Endothelial cell of umbilical vein (primary cell): ENCODE results near the gene HNRNPLL. TPM values are rescaled to one million over a fixed set of nuclear protein-coding genes. Genes with fewer than 3 reads are reported as not detected.

Source experiments
- BruUV-seq: library from RNA; stranded (reverse); fragments of 400-500 nt; replicated peaks from 2 replicates; lab custom pipeline; 2021; lab: Mats Ljungman, UMichigan
- CTCF ChIA-PET: fragments of 300-600, 350-600 bp; sonication (Branson Sonifier 250); formaldehyde crosslinking; loops from one replicate; lab custom pipeline; 2021; ENCODE audit warnings: antibody characterized with exemption, inconsistent platforms; lab: Charles Lee
- POLR2A ChIA-PET: fragments of 300-600, 350-600 bp; sonication (Branson Sonifier 250); formaldehyde crosslinking; loops from one replicate; lab custom pipeline; 2021; ENCODE audit warnings: antibody characterized with exemption, inconsistent platforms; lab: Charles Lee
- DNase-seq: peaks from one replicate; pipeline ENCODE4 v3.0.0-alpha.2; 2011; ENCODE audit warnings: low read depth, low spot score
- FAIRE-seq: peaks from 2 replicates; lab custom pipeline; 2011; peaks lifted over from hg19 to GRCh38; lab: Jason Lieb, UNC
- H2AFZ ChIP-seq: 2 replicates; pipeline ENCODE4 v1.6.0; 2012; ENCODE audit warnings: low read depth, low read length, control low read depth, inconsistent platforms
- H3K27ac ChIP-seq: 2 replicates; pipeline ENCODE4 v1.5.1; 2011; ENCODE audit warnings: low read depth, mild to moderate bottlenecking, control low read depth, low read length, moderate library complexity; ENCODE audit not compliant: insufficient read depth
- H3K27me3 ChIP-seq, 2 experiments: 2 replicates each; pipeline versions ENCODE4 v1.6.0 to v1.6.1; 2011; ENCODE audit warnings: low read length in 2 of 2, mixed read lengths in 1 of 2; ENCODE audit not compliant: control insufficient read depth in 2 of 2, insufficient read depth in 2 of 2
- H3K36me3 ChIP-seq, 2 experiments: 2 replicates in 1 of 2; 3 replicates in 1 of 2; pipeline ENCODE4 v1.5.1; 2011; ENCODE audit warnings: low read length in 2 of 2, mild to moderate bottlenecking in 1 of 2, moderate library complexity in 1 of 2; ENCODE audit not compliant: control insufficient read depth in 2 of 2, insufficient read depth in 2 of 2; ENCODE audit errors: extremely low read depth in 1 of 2
- H3K4me1 ChIP-seq: 3 replicates; pipeline ENCODE4 v1.5.1; 2011; ENCODE audit warnings: mild to moderate bottlenecking, low read length; ENCODE audit not compliant: control insufficient read depth, insufficient read depth; ENCODE audit errors: extremely low read depth
- H3K4me2 ChIP-seq: 2 replicates; pipeline ENCODE4 v1.6.1; 2011; ENCODE audit warnings: low read length, control low read depth, mixed read lengths; ENCODE audit not compliant: insufficient read depth
- H3K4me3 ChIP-seq, 3 experiments: fragments of 200-600 bp in 1 of 3; sonication (generic), shearing (Covaris generic) in 1 of 3; replicated peaks in 1 of 3; 2 replicates each; pipeline ENCODE4 v1.5.1; 2011 to 2016; ENCODE audit warnings: control low read depth in 3 of 3, low read length in 3 of 3, mild to moderate bottlenecking in 2 of 3, inconsistent platforms in 1 of 3, low read depth in 1 of 3, moderate library complexity in 1 of 3; ENCODE audit not compliant: insufficient read depth in 1 of 3
- H3K79me2 ChIP-seq: 2 replicates; pipeline ENCODE4 v1.6.0; 2012; ENCODE audit warnings: low read length, inconsistent platforms; ENCODE audit not compliant: control insufficient read depth, insufficient read depth
- H3K9ac ChIP-seq: replicated peaks from 2 replicates; pipeline ENCODE3; 2011; ENCODE audit warnings: low read length, control low read depth; ENCODE audit not compliant: insufficient read depth; ENCODE audit errors: extremely low read depth
- H3K9me1 ChIP-seq: replicated peaks from 3 replicates; pipeline ENCODE4 v1.6.0; 2011; ENCODE audit warnings: mild to moderate bottlenecking, low read length; ENCODE audit not compliant: control insufficient read depth, insufficient read depth; ENCODE audit errors: extremely low read depth
- H3K9me3 ChIP-seq: replicated peaks from 2 replicates; pipeline ENCODE4 v1.5.1; 2012; ENCODE audit warnings: low read length, inconsistent platforms; ENCODE audit not compliant: control insufficient read depth, insufficient read depth
- H4K20me1 ChIP-seq: replicated peaks from 2 replicates; pipeline ENCODE3; 2011; ENCODE audit warnings: mild to moderate bottlenecking, low read length; ENCODE audit not compliant: control insufficient read depth, insufficient read depth; ENCODE audit errors: extremely low read depth
- EZH2 ChIP-seq: IDR thresholded peaks from 2 replicates; pipeline ENCODE4 v1.6.1; 2012; ENCODE audit warnings: borderline replicate concordance, low read depth, mild to moderate bottlenecking, moderate library complexity, low read length, inconsistent platforms; ENCODE audit not compliant: severe bottlenecking
- FOS ChIP-seq: IDR thresholded peaks from 2 replicates; pipeline ENCODE4 v1.6.1; 2011; ENCODE audit warnings: mild to moderate bottlenecking, low read length, moderate library complexity, borderline replicate concordance; ENCODE audit not compliant: insufficient read depth
- GATA2 ChIP-seq: IDR thresholded peaks from 2 replicates; pipeline ENCODE4 v1.7.0; 2011; ENCODE audit warnings: low read depth, mild to moderate bottlenecking, moderate library complexity, mixed read lengths, low read length; ENCODE audit not compliant: insufficient read length, insufficient read depth
- JUN ChIP-seq: IDR thresholded peaks from 2 replicates; pipeline ENCODE4 v1.6.1; 2011; ENCODE audit warnings: borderline replicate concordance, low read depth; ENCODE audit not compliant: insufficient read length, insufficient read depth
- MYC ChIP-seq: IDR thresholded peaks from one replicate; pipeline ENCODE4 v1.6.1; 2011; ENCODE audit warnings: mild to moderate bottlenecking, low read depth, low read length
- POLR2A ChIP-seq: IDR thresholded peaks from 2 replicates; pipeline ENCODE4 v1.6.1; 2012; ENCODE audit warnings: low read depth, mild to moderate bottlenecking, control low read depth, low read length
- POLR2AphosphoS5 ChIP-seq: IDR thresholded peaks from 2 replicates; pipeline ENCODE4 v1.6.1; 2012; ENCODE audit warnings: low read depth, mild to moderate bottlenecking, control low read depth, low read length, moderate library complexity; ENCODE audit not compliant: insufficient read depth
- dilution Hi-C: fragments of 300-500 bp; cut with MboI; formaldehyde crosslinking; loops from one replicate; pipeline ENCODE4 v1.15.0; 2019; ENCODE audit warnings: low sequenced_read_pairs; ENCODE audit not compliant: extremely low pct_ligation_motif_present
- intact Hi-C: fragments of 100-400 bp; cut with micrococcal nuclease; formaldehyde crosslinking; loops from one replicate; pipeline ENCODE4 v1.10.0; 2022
- polyA plus RNA-seq, 4 experiments: library from polyadenylated mRNA; depleted of rRNA in 3 of 4; stranded (reverse) in 3 of 4; unstranded in 1 of 4; fragments of >200 nt; gene quantifications; 2 replicates each; pipeline versions ENCODE4 v1.2.1 to v1.2.3, GENCODE V29; 2011 to 2012; ENCODE audit warnings: missing spikeins in 1 of 4
- total RNA-seq: library from RNA; stranded (reverse); gene quantifications from 2 replicates; pipeline ENCODE4 v1.2.3, GENCODE V29; 2021
- TF ChIP-seq, protein P1 (sequence below), 2 donors: IDR thresholded peaks; 1 replicate in 1 of 2; 2 replicates in 1 of 2; pipeline ENCODE4 v1.5.1; 2011; ENCODE audit warnings: low read length in 2 of 2, mild to moderate bottlenecking in 2 of 2, moderate library complexity in 2 of 2, control low read depth in 1 of 2, inconsistent platforms in 1 of 2, low read depth in 1 of 2; ENCODE audit not compliant: insufficient read depth in 1 of 2; ENCODE audit errors: extremely low read depth in 1 of 2

HNRNPLL gene
- total and polyA plus RNA-seq, 2 donors (not counting 3 experiments of a cell fraction or from before 2014, with no cell fraction given) = 19.8 to 56.2 TPM

DNA sequence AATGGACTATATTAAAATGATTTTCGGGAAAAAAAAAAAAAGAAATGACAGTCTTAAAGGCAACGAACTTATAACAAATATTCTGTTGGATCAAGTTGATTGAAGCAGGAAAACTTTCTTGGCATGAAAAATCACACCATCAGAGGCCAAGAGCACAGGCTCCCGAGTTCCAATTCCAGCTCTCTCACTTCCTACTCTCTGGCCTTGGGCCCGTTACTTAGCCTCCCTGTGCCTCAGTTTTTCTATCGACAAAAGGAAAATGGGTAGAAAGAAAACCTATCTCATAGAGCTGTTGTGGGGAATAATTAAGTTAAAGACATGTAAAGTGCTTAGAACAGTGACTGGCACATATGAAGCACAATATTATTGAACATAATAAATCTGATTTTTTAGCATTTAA, 74.2 kb downstream of the HNRNPLL start:
- no TSS peak for BruUV-seq
- Histone ChIP-seq H3K4me1 (no peaks in the 10 kb centered on the region), H2AFZ (no peak overlapping the region), H3K4me2 (peak overlapping the region; percentile 96), H3K9me1 (no peaks in the 10 kb centered on the region), H3K27ac (no peak overlapping the region), H3K27me3 (peaks cover 4 to 5% of the 10 kb centered on the region in 2 experiments), H3K79me2 (no peaks in the 10 kb centered on the region), H4K20me1 (no peaks in the 10 kb centered on the region), H3K9me3 (no peaks in the 10 kb centered on the region), H3K36me3 (no peaks in the 10 kb centered on the region), H3K9ac (no peak overlapping the region), H3K4me3 (peak overlapping the region in 1 of 3 experiments; percentile 65)
- TF ChIP-seq EZH2 (no peak), POLR2A (no peak), GATA2 (no peak), POLR2AphosphoS5 (no peak), JUN (no peak), MYC (no peak), FOS (no peak)
- TF ChIP-seq, protein P1, sequence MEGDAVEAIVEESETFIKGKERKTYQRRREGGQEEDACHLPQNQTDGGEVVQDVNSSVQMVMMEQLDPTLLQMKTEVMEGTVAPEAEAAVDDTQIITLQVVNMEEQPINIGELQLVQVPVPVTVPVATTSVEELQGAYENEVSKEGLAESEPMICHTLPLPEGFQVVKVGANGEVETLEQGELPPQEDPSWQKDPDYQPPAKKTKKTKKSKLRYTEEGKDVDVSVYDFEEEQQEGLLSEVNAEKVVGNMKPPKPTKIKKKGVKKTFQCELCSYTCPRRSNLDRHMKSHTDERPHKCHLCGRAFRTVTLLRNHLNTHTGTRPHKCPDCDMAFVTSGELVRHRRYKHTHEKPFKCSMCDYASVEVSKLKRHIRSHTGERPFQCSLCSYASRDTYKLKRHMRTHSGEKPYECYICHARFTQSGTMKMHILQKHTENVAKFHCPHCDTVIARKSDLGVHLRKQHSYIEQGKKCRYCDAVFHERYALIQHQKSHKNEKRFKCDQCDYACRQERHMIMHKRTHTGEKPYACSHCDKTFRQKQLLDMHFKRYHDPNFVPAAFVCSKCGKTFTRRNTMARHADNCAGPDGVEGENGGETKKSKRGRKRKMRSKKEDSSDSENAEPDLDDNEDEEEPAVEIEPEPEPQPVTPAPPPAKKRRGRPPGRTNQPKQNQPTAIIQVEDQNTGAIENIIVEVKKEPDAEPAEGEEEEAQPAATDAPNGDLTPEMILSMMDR (IDR thresholded peaks at IDR 0.05; ENCODE audit: extremely low read depth in 1 of 2, insufficient read depth in 1 of 2, low read depth in 1 of 2, low read length in 2 of 2) = no peak
- intact Hi-C loops (no loop called here), dilution Hi-C loops (no loop called here)
- CTCF ChIA-PET = interaction anchor here (0.8 to 1.8 kb wide), 3 partner anchors 10 to 213 kb away, joined by 3 to 11 read pairs (median 3); no protein-coding TSS in a partner anchor
- DNase-seq (no peak), FAIRE-seq (no peak)
- POLR2A ChIA-PET = interaction anchor here (0.6 to 1.1 kb wide), 2 partner anchors 9 to 223 kb away, joined by 3 to 5 read pairs; no protein-coding TSS in a partner anchor
